ENCODE measurements around the gene ERCC1. TPM values are rescaled to one million over a fixed set of nuclear protein-coding genes. Genes with fewer than 3 reads are reported as not detected.

ERCC1 gene
- total and polyA plus RNA-seq, 2 of the 13 experiments (the other 11 are each of a cell fraction or from before 2014, with no cell fraction given): 40.0 to 66.4 TPM

DNA sequence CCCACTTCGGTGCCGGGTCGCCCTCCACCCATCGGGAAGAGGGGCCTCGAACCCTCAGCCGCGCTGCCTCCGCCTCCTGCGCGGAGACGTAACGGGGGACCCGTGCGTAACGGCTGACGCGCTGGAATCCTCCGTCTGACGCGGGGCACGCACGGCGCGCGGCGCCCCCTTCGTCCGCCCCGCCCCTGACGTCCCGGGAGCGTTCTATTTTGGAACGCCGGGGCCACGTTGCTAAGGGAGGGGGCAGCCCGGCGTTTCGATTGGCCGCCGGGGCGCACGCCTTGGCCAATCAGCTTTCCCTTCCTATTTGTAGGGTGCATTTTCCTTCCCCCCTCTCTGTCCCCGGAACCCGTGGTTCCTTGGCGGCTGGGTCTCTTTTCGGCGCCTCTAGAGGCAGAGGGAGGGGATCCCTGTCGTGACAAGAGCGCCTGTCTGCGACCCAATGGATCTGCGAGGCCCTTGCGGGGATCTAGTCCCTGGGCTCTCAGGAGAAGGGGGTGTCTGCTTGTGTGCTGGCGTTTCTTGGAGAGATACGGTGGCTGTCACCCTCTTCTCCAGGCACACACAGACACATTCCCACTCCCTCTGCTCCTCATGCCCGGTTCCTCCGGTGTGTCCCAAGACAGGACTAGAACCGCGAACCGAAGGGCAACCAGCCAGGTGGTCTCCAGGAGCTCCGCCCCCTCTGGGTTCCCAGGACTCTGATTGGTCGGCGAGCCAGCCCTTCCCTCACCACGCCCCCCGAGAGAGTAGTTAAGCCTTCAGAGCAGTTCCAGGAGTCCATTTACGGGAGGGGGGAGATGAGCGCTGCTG lies 45.6 kb upstream of the ERCC1 start (continued):
- TF ChIP-seq ZNF251 (CRISPR knock-in tag; IDR thresholded peaks at IDR 0.05) (no peak), KAT7 (CRISPR knock-in tag; IDR thresholded peaks at IDR 0.05; ENCODE audit: borderline replicate concordance) (no peak), HNRNPUL1 (IDR thresholded peaks at IDR 0.05; ENCODE audit: low read depth, low read length) (no peak), NCOR1 (IDR thresholded peaks at IDR 0.05; ENCODE audit: borderline replicate concordance, low read length) (peak; percentile 49; the same call in 1 of the 2 replicates), KLF16 (CRISPR knock-in tag; IDR thresholded peaks at IDR 0.05) (peak in 1 of 2 experiments; percentile 77; a peak in 1 of 4 replicates), HNRNPH1 (optimal IDR thresholded peaks at IDR 0.05; ENCODE audit: low read depth, low read length) (peak; percentile 83), ZMYM4 (CRISPR knock-in tag; IDR thresholded peaks at IDR 0.05) (peak; percentile 74), RFXANK (CRISPR knock-in tag; IDR thresholded peaks at IDR 0.05) (no peak), ZNF614 (CRISPR knock-in tag; IDR thresholded peaks at IDR 0.05; ENCODE audit: borderline replicate concordance) (no peak), MAZ (IDR thresholded peaks at IDR 0.05; ENCODE audit: borderline replicate concordance, low read depth, low read length) (peak; percentile 83), MAZ (CRISPR knock-in tag; IDR thresholded peaks at IDR 0.05; ENCODE audit: low read depth) (peak; percentile 86), NRL (CRISPR knock-in tag; IDR thresholded peaks at IDR 0.05; ENCODE audit: borderline replicate concordance) (peak; percentile 17; the same call in 1 of the 2 replicates), BCL3 (CRISPR knock-in tag; IDR thresholded peaks at IDR 0.05) (no peak; the same call in 1 of the 2 replicates), ZNF674 (CRISPR knock-in tag; IDR thresholded peaks at IDR 0.05; ENCODE audit: low read depth) (0 out of 2 replicates have a peak, but pooled peaks have one; percentile 36), ZNF83 (CRISPR knock-in tag; IDR thresholded peaks at IDR 0.05; ENCODE audit: borderline replicate concordance) (no peak), EED (CRISPR knock-in tag; IDR thresholded peaks at IDR 0.05) (no peak), FLYWCH1 (CRISPR knock-in tag; IDR thresholded peaks at IDR 0.05) (no peak), HDAC2 (CRISPR knock-in tag; IDR thresholded peaks at IDR 0.05) (peak; percentile 51; the same call in 1 of the 2 replicates), TCF7 (IDR thresholded peaks at IDR 0.05; ENCODE audit: low read depth) (no peak), NCOA2 (CRISPR knock-in tag; IDR thresholded peaks at IDR 0.05) (0 out of 2 replicates have a peak, but pooled peaks have one; percentile 6)
- TF ChIP-seq, protein P1, sequence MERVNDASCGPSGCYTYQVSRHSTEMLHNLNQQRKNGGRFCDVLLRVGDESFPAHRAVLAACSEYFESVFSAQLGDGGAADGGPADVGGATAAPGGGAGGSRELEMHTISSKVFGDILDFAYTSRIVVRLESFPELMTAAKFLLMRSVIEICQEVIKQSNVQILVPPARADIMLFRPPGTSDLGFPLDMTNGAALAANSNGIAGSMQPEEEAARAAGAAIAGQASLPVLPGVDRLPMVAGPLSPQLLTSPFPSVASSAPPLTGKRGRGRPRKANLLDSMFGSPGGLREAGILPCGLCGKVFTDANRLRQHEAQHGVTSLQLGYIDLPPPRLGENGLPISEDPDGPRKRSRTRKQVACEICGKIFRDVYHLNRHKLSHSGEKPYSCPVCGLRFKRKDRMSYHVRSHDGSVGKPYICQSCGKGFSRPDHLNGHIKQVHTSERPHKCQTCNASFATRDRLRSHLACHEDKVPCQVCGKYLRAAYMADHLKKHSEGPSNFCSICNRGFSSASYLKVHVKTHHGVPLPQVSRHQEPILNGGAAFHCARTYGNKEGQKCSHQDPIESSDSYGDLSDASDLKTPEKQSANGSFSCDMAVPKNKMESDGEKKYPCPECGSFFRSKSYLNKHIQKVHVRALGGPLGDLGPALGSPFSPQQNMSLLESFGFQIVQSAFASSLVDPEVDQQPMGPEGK (CRISPR knock-in tag; IDR thresholded peaks at IDR 0.05): peak; percentile 95
- TF ChIP-seq, protein P2, sequence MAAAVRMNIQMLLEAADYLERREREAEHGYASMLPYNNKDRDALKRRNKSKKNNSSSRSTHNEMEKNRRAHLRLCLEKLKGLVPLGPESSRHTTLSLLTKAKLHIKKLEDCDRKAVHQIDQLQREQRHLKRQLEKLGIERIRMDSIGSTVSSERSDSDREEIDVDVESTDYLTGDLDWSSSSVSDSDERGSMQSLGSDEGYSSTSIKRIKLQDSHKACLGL (CRISPR knock-in tag; IDR thresholded peaks at IDR 0.05): peak; percentile 82
- TF ChIP-seq, protein P3, sequence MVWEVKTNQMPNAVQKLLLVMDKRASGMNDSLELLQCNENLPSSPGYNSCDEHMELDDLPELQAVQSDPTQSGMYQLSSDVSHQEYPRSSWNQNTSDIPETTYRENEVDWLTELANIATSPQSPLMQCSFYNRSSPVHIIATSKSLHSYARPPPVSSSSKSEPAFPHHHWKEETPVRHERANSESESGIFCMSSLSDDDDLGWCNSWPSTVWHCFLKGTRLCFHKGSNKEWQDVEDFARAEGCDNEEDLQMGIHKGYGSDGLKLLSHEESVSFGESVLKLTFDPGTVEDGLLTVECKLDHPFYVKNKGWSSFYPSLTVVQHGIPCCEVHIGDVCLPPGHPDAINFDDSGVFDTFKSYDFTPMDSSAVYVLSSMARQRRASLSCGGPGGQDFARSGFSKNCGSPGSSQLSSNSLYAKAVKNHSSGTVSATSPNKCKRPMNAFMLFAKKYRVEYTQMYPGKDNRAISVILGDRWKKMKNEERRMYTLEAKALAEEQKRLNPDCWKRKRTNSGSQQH (CRISPR knock-in tag; IDR thresholded peaks at IDR 0.05; ENCODE audit: low read depth): peak; percentile 78; the same call in 1 of the 2 replicates
- TF ChIP-seq, protein P4, sequence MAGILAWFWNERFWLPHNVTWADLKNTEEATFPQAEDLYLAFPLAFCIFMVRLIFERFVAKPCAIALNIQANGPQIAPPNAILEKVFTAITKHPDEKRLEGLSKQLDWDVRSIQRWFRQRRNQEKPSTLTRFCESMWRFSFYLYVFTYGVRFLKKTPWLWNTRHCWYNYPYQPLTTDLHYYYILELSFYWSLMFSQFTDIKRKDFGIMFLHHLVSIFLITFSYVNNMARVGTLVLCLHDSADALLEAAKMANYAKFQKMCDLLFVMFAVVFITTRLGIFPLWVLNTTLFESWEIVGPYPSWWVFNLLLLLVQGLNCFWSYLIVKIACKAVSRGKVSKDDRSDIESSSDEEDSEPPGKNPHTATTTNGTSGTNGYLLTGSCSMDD (CRISPR knock-in tag; IDR thresholded peaks at IDR 0.05): no peak
